ENCODE results near the gene KCTD15. TPM values are rescaled to one million over a fixed set of nuclear protein-coding genes. Genes with fewer than 3 reads are reported as not detected.

Gene KCTD15
- total and polyA plus RNA-seq, 10 of the 15 experiments (the other 5 are each of a cell fraction or from before 2014, with no cell fraction given), result not detected

GRCh38 chr19:33777351-33777750 is 19.3 kb upstream of the KCTD15 start:
- no peak for DNase-seq (ENCODE audit: low read depth, low spot score)
- intact Hi-C loops (cut with micrococcal nuclease; ENCODE audit: unreplicated experiment) (loop anchor here (5.0 kb wide), 1 partner anchor 220 kb away; no protein-coding TSS in a partner anchor), in situ Hi-C loops (cut with MboI) (loop anchor here (25.0 kb wide), 1 partner anchor 935 kb away; no protein-coding TSS in a partner anchor)
- Histone ChIP-seq H3K4me1 (ENCODE audit: control insufficient read depth, insufficient read depth, low read length) (no peaks in the 10 kb centered on the region), H3K9me3 (replicated peaks; ENCODE audit: control insufficient read depth, insufficient read depth, low read length) (no peaks in the 10 kb centered on the region), H3K79me2 (ENCODE audit: control insufficient read depth, insufficient read depth, low read length) (no peaks in the 10 kb centered on the region), H3K36me3 (ENCODE audit: control insufficient read depth in 2 of 2, insufficient read depth in 2 of 2, low read length in 1 of 2) (no peaks in the 10 kb centered on the region), H3K27me3 (replicated peaks in 1 of 2; ENCODE audit: control insufficient read depth in 2 of 2, insufficient read depth in 2 of 2, low read length in 1 of 2) (peaks cover 0 to 3% of the 10 kb centered on the region in 2 experiments; a peak in 2 of 4 replicates), H3K9ac (ENCODE audit: control insufficient read depth, insufficient read depth, low read length) (no peak overlapping the region), H3K27ac (ENCODE audit: control insufficient read depth, insufficient read depth) (no peak overlapping the region), H3K4me2 (ENCODE audit: control insufficient read depth, insufficient read depth) (no peak overlapping the region), H4K20me1 (ENCODE audit: control insufficient read depth, insufficient read depth) (no peaks in the 10 kb centered on the region), H3K4me3 (no peak overlapping the region), H2AFZ (ENCODE audit: control insufficient read depth, low read depth, low read length) (no peak overlapping the region)
- WGBS (ENCODE audit: insufficient coverage, insufficient replicate concordance, low lambda C conversion rate, missing lambda C conversion rate), result 24% methylated on average over 8 of the region's 9 CpGs
- no TSS peak for BruUV-seq (replicated peaks)
- no peak for ATAC-seq
- no peak for FAIRE-seq
- RAD21 ChIA-PET (ENCODE audit: unreplicated experiment), result interaction anchor here (0.5 to 1.2 kb wide), 5 partner anchors 230 to 368 kb away, joined by 3 to 8 read pairs (median 5); no protein-coding TSS in a partner anchor
- SMC1A ChIA-PET (ENCODE audit: uncharacterized antibody, unreplicated experiment), result interaction anchor here (1.2 kb wide), 1 partner anchor 366 kb away, joined by 4 read pairs; no protein-coding TSS in a partner anchor
- POLR2A ChIA-PET, result no interaction called here
- CTCF ChIA-PET, result interaction anchor here (0.6 to 3.2 kb wide), 22 partner anchors 8 to 935 kb away, joined by 3 to 23 read pairs (median 3); no protein-coding TSS in a partner anchor
- no peak for TF ChIP-seq ZNF24 (IDR thresholded peaks at IDR 0.05)
- no peak for TF ChIP-seq KLF5 (IDR thresholded peaks at IDR 0.05; ENCODE audit: partially characterized antibody)
- TF ChIP-seq NBN (IDR thresholded peaks at IDR 0.05), result no peak
- TF ChIP-seq E2F8 (IDR thresholded peaks at IDR 0.05; ENCODE audit: low read depth, partially characterized antibody), result no peak
- no peak for TF ChIP-seq SMAD1 (IDR thresholded peaks at IDR 0.05; ENCODE audit: low read depth, partially characterized antibody)
- TF ChIP-seq, protein P1, sequence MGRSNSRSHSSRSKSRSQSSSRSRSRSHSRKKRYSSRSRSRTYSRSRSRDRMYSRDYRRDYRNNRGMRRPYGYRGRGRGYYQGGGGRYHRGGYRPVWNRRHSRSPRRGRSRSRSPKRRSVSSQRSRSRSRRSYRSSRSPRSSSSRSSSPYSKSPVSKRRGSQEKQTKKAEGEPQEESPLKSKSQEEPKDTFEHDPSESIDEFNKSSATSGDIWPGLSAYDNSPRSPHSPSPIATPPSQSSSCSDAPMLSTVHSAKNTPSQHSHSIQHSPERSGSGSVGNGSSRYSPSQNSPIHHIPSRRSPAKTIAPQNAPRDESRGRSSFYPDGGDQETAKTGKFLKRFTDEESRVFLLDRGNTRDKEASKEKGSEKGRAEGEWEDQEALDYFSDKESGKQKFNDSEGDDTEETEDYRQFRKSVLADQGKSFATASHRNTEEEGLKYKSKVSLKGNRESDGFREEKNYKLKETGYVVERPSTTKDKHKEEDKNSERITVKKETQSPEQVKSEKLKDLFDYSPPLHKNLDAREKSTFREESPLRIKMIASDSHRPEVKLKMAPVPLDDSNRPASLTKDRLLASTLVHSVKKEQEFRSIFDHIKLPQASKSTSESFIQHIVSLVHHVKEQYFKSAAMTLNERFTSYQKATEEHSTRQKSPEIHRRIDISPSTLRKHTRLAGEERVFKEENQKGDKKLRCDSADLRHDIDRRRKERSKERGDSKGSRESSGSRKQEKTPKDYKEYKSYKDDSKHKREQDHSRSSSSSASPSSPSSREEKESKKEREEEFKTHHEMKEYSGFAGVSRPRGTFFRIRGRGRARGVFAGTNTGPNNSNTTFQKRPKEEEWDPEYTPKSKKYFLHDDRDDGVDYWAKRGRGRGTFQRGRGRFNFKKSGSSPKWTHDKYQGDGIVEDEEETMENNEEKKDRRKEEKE (IDR thresholded peaks at IDR 0.05), result no peak
- no peak for TF ChIP-seq KAT2A (conservative IDR thresholded peaks at IDR 0.05; ENCODE audit: control insufficient read depth, low read depth, low read length)
- TF ChIP-seq HDAC6 (IDR thresholded peaks at IDR 0.05; ENCODE audit: unreplicated experiment), result no peak
- TF ChIP-seq ZBTB11 (CRISPR knock-in tag; IDR thresholded peaks at IDR 0.05), result no peak
- TF ChIP-seq MEF2A (IDR thresholded peaks at IDR 0.05; ENCODE audit: insufficient read depth, low read depth, low read length), result no peak
- TF ChIP-seq SMARCA5 (IDR thresholded peaks at IDR 0.05), result no peak
- no peak for TF ChIP-seq HSF1 (IDR thresholded peaks at IDR 0.05; ENCODE audit: low read depth, low read length)
- no peak for TF ChIP-seq POLR2AphosphoS5 (IDR thresholded peaks at IDR 0.05; ENCODE audit: low read length)
- no peak for TF ChIP-seq HDAC2 (IDR thresholded peaks at IDR 0.05)

Measured in GM12878 (cell line).